ENCODE results near the gene ELK4. TPM values are rescaled to one million over a fixed set of nuclear protein-coding genes. Genes with fewer than 3 reads are reported as not detected.
A peak's percentile ranks its signal among the peaks of the same experiment; 100 is the strongest.

ELK4 gene
- total and polyA plus RNA-seq, 2 of the 13 experiments (the other 11 are each of a cell fraction or from before 2014, with no cell fraction given) = 8.3 to 13.1 TPM

- CTCF ChIA-PET (ENCODE audit: low intra/inter-chr PET ratio, low total read pairs) = interaction anchor here (2.2 kb wide), 1 partner anchor 42 kb away, joined by 16 read pairs; no protein-coding TSS in a partner anchor
- BruUV-seq (replicated peaks) = no TSS peak
- POLR2A ChIA-PET = interaction anchor here (0.7 to 3.7 kb wide), 22 partner anchors 9 to 183 kb away, joined by 3 to 63 read pairs (median 4); no protein-coding TSS in a partner anchor
- peak overlapping the region; percentile 90 for H3K4me2 ChIP-seq (ENCODE audit: low read depth, low read length)
- H2AFZ ChIP-seq (ENCODE audit: low read length) = no peak overlapping the region
- H3K4me1 ChIP-seq (ENCODE audit: insufficient read depth, low read length) = peaks cover 60% of the 10 kb centered on the region
- no peaks in the 10 kb centered on the region for H3K9me3 ChIP-seq (ENCODE audit: low read length)
- intact Hi-C loops (cut with micrococcal nuclease; ENCODE audit: unreplicated experiment) (loop anchor here (1.0 kb wide), 1 partner anchor 40 kb away; no protein-coding TSS in a partner anchor), in situ Hi-C loops (cut with HindIII; ENCODE audit: extremely low pct_ligation_motif_present, low pct_unique_long_range_greater_than_20kb) (loop anchor here (5.0 kb wide), 1 partner anchor 40 kb away; no protein-coding TSS in a partner anchor)
- no peak overlapping the region for H3K27ac ChIP-seq (ENCODE audit: extremely low read length, insufficient read depth, low read length)
- DNase-seq (ENCODE audit: low spot score) (no peak), FAIRE-seq (no peak), ATAC-seq (no peak)
- 41% methylated on average over 3 of the region's 3 CpGs for WGBS (ENCODE audit: low lambda C conversion rate)
- H3K36me3 ChIP-seq (replicated peaks in 1 of 2; ENCODE audit: control insufficient read depth in 1 of 2, insufficient read depth in 2 of 2, low read length in 2 of 2) = no peaks in the 10 kb centered on the region
- TF ChIP-seq ZNF639 (CRISPR knock-in tag; conservative IDR thresholded peaks at IDR 0.05) (no peak), ZSCAN30 (CRISPR knock-in tag; IDR thresholded peaks at IDR 0.05) (no peak), RCOR2 (CRISPR knock-in tag; IDR thresholded peaks at IDR 0.05) (0 out of 2 replicates have a peak, but pooled peaks have one; percentile 26), ZNF264 (CRISPR knock-in tag; IDR thresholded peaks at IDR 0.05) (no peak), ZMYM3 (CRISPR knock-in tag; IDR thresholded peaks at IDR 0.05) (peak; percentile 59; the same call in 1 of the 2 replicates), ZNF768 (CRISPR knock-in tag; IDR thresholded peaks at IDR 0.05) (peak; percentile 81; the same call in 1 of the 2 replicates)
- H3K27me3 ChIP-seq (ENCODE audit: control insufficient read depth in 1 of 2, insufficient read depth in 2 of 2, low read length in 2 of 2) = no peaks in the 10 kb centered on the region; a peak in 1 of 5 replicates
- peak overlapping the region; percentile 82 for H3K9ac ChIP-seq (ENCODE audit: insufficient read depth, low read depth, low read length)
- H3K79me2 ChIP-seq (ENCODE audit: insufficient read depth, low read length) = peaks cover 29% of the 10 kb centered on the region
- no peaks in the 10 kb centered on the region for H4K20me1 ChIP-seq (ENCODE audit: insufficient read depth, low read length)
- H3K4me3 ChIP-seq (replicated peaks in 1 of 3; ENCODE audit: insufficient read depth in 1 of 3, low read depth in 2 of 3, low read length in 3 of 3) = peak overlapping the region; percentile 64 to 96 (median 95)
These were observed 908 bp upstream of the ELK4 start for GRCh38 chr1:205632669-205633169.
